H1 (cell line): ENCODE results near the gene DPY19L2.
"Not testable (repeated sequence)": the region's sequence is repeated elsewhere in the genome, so short reads cannot be mapped to it uniquely, and the experiment has no call there.

Experiments
- EP300 ChIP-seq, 2 experiments: IDR thresholded peaks; 1 replicate in 1 of 2; 2 replicates in 1 of 2; pipeline ENCODE4 v1.6.1; 2011 to 2012; ENCODE audit warnings: low read depth in 2 of 2, low read length in 2 of 2, mild to moderate bottlenecking in 2 of 2, borderline replicate concordance in 1 of 2, inconsistent platforms in 1 of 2, moderate library complexity in 1 of 2
- EZH2 ChIP-seq: fragments of 200-600 bp; sonication (generic); IDR thresholded peaks from 2 replicates; pipeline ENCODE4 v1.7.1; 2012; ENCODE audit warnings: low read depth, mild to moderate bottlenecking, moderate library complexity, low read length, inconsistent platforms; ENCODE audit not compliant: severe bottlenecking
- GABPA ChIP-seq: IDR thresholded peaks from 2 replicates; pipeline ENCODE4 v1.6.1; 2011; ENCODE audit warnings: mild to moderate bottlenecking, low read length, moderate library complexity, borderline replicate concordance; ENCODE audit not compliant: insufficient read depth
- GTF2F1 ChIP-seq: IDR thresholded peaks from 2 replicates; pipeline ENCODE4 v1.6.1; 2012; ENCODE audit warnings: low read depth, low read length, improper control_type of control experiment, borderline replicate concordance
- HDAC6 ChIP-seq: IDR thresholded peaks from one replicate; pipeline ENCODE4 v1.7.1; 2012; ENCODE audit warnings: low read depth, mild to moderate bottlenecking, inconsistent platforms, low read length, moderate library complexity
- JUND ChIP-seq: IDR thresholded peaks from 2 replicates; pipeline ENCODE4 v1.6.1; 2011; ENCODE audit warnings: mild to moderate bottlenecking, improper control_type of control experiment, low read length
- NRF1 ChIP-seq: IDR thresholded peaks from 2 replicates; pipeline ENCODE4 v1.6.1; 2011; ENCODE audit warnings: mild to moderate bottlenecking, low read depth, low read length, improper control_type of control experiment
- POLR2A ChIP-seq, 2 experiments: IDR thresholded peaks; 1 replicate in 1 of 2; 2 replicates in 1 of 2; pipeline ENCODE4 v1.6.1; 2011; ENCODE audit warnings: low read depth in 2 of 2, low read length in 2 of 2, mild to moderate bottlenecking in 2 of 2; ENCODE audit errors: control extremely low read depth in 1 of 2
- RBBP5 ChIP-seq: IDR thresholded peaks from 2 replicates; pipeline ENCODE4 v1.7.1; 2012; ENCODE audit warnings: low read depth, mild to moderate bottlenecking, inconsistent platforms, low read length, moderate library complexity, borderline replicate concordance
- SP1 ChIP-seq: IDR thresholded peaks from 2 replicates; pipeline ENCODE4 v1.6.1; 2011; ENCODE audit warnings: low read depth, low read length
- TCF12 ChIP-seq: IDR thresholded peaks from 2 replicates; pipeline ENCODE4 v1.6.1; 2011; ENCODE audit warnings: low read depth, mild to moderate bottlenecking, low read length
- ZNF274 ChIP-seq: IDR thresholded peaks from 2 replicates; pipeline ENCODE4 v1.7.0; 2012; ENCODE audit warnings: low read length, borderline replicate concordance; ENCODE audit errors: extremely low read depth
- TF ChIP-seq, protein P1 (sequence below), 3 experiments: IDR thresholded peaks; 1 replicate in 2 of 3; 2 replicates in 1 of 3; pipeline versions ENCODE4 v1.5.1 to v1.6.1; 2011; ENCODE audit warnings: low read length in 3 of 3, mild to moderate bottlenecking in 3 of 3, inconsistent platforms in 2 of 3, low read depth in 1 of 3, moderate library complexity in 1 of 3; ENCODE audit not compliant: insufficient read depth in 1 of 3; ENCODE audit errors: control extremely low read depth in 1 of 3
- TF ChIP-seq, protein P2 (sequence below): IDR thresholded peaks from 2 replicates; pipeline ENCODE4 v1.6.1; 2012; ENCODE audit warnings: inconsistent platforms

DNA sequence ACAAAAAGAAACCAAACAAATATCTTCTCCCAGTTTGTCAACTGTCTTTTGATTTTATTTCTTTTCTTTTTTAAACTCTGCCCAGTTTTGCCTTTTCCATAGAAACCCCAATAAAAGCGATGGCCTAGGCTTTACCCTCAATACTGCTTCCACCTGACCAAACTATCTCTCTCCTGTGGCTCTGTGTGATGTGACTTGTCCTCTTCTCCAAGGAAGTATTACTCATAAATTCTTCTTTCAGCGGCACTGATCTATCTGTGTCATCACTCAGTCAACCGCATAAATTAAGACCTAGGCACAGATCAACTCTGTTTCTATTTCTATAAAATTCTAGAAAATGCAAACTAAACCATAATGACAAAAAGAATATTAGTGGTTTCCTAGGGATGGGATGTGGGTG lies 9.8 kb downstream of the DPY19L2 start:
- TF ChIP-seq RBBP5; NRF1; EZH2; GTF2F1; ZNF274; TCF12; JUND; POLR2A (IDR thresholded peaks at IDR 0.05; ENCODE audit: control extremely low read depth in 1 of 2, low read depth in 2 of 2, low read length in 2 of 2); SP1; EP300 (IDR thresholded peaks at IDR 0.05; ENCODE audit: borderline replicate concordance in 1 of 2, low read depth in 2 of 2, low read length in 2 of 2); GABPA; HDAC6: not testable (repeated sequence)
- TF ChIP-seq, protein P1, sequence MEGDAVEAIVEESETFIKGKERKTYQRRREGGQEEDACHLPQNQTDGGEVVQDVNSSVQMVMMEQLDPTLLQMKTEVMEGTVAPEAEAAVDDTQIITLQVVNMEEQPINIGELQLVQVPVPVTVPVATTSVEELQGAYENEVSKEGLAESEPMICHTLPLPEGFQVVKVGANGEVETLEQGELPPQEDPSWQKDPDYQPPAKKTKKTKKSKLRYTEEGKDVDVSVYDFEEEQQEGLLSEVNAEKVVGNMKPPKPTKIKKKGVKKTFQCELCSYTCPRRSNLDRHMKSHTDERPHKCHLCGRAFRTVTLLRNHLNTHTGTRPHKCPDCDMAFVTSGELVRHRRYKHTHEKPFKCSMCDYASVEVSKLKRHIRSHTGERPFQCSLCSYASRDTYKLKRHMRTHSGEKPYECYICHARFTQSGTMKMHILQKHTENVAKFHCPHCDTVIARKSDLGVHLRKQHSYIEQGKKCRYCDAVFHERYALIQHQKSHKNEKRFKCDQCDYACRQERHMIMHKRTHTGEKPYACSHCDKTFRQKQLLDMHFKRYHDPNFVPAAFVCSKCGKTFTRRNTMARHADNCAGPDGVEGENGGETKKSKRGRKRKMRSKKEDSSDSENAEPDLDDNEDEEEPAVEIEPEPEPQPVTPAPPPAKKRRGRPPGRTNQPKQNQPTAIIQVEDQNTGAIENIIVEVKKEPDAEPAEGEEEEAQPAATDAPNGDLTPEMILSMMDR (IDR thresholded peaks at IDR 0.05; ENCODE audit: control extremely low read depth in 1 of 3, insufficient read depth in 1 of 3, low read depth in 1 of 3, low read length in 3 of 3), result not testable (repeated sequence)
- TF ChIP-seq, protein P2, sequence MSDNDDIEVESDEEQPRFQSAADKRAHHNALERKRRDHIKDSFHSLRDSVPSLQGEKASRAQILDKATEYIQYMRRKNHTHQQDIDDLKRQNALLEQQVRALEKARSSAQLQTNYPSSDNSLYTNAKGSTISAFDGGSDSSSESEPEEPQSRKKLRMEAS, result not testable (repeated sequence)
